D721Med (cell line): Measurements from ENCODE around the gene CPNE1.

ENCODE experiments used
- DNase-seq: peaks from one replicate; pipeline ENCODE4 v3.0.0; 2011; ENCODE audit warnings: low spot score; ENCODE audit not compliant: insufficient read length
- FAIRE-seq: peaks from 2 replicates; lab custom pipeline; 2011; peaks lifted over from hg19 to GRCh38; lab: Jason Lieb, UNC
- CTCF ChIP-seq: IDR thresholded peaks from 2 replicates; pipeline ENCODE4 v1.5.1; 2012; ENCODE audit warnings: mild to moderate bottlenecking, control low read depth; ENCODE audit not compliant: insufficient read depth; ENCODE audit errors: missing control alignments

CPNE1 gene

GRCh38 chr20:35595901-35596300 is 68.8 kb downstream of the CPNE1 start:
- DNase-seq (no peak), FAIRE-seq (no peak)
- TF ChIP-seq CTCF = no peak

- TF ChIP-seq CTCF = no peak
Observed at GRCh38 chr20:35595456-35595855, 69.2 kb downstream of the CPNE1 start.

GRCh38 chr20:35592339-35592974 is 72.2 kb downstream of the CPNE1 start:
- DNase-seq = no peak
- TF ChIP-seq CTCF = no peak

More at GRCh38 chr20:35595456-35595855, 69.2 kb downstream of the CPNE1 start:
- FAIRE-seq = no peak
- DNase-seq = no peak

GRCh38 chr20:35588397-35588796 is 76.3 kb downstream of the CPNE1 start:
- TF ChIP-seq CTCF = no peak
- FAIRE-seq (no peak), DNase-seq (no peak)

More at GRCh38 chr20:35592339-35592974, 72.2 kb downstream of the CPNE1 start:
- FAIRE-seq = no peak

- FAIRE-seq = no peak
- no peak for DNase-seq
- no peak for TF ChIP-seq CTCF
Observed at GRCh38 chr20:35587436-35587835, 77.3 kb downstream of the CPNE1 start.

- FAIRE-seq (no peak), DNase-seq (no peak)
- TF ChIP-seq CTCF = no peak
Observed at GRCh38 chr20:35586751-35587425, 77.8 kb downstream of the CPNE1 start.
